HG03575 (cell line): Measurements from ENCODE around the gene LPP.

Experiments
- ATAC-seq: cut with Tn5 transposase; IDR thresholded peaks from one replicate; pipeline ENCODE4 v1.9.1; 2021; ENCODE audit not compliant: unreplicated experiment, insufficient number of reproducible peaks, low FRiP score; ENCODE audit errors: extremely low read depth

LPP gene

GRCh38 chr3:188779281-188779980 is 625.5 kb downstream of the LPP start:
- no peak for ATAC-seq

GRCh38 chr3:188780193-188781147 is 626.5 kb downstream of the LPP start:
- ATAC-seq, result no peak

GRCh38 chr3:188782613-188783124 is 628.7 kb downstream of the LPP start:
- ATAC-seq, result no peak

GRCh38 chr3:188786424-188786823 is 632.5 kb downstream of the LPP start:
- no peak for ATAC-seq

GRCh38 chr3:188788621-188789081 is 634.7 kb downstream of the LPP start:
- no peak for ATAC-seq

- no peak for ATAC-seq
Measured at GRCh38 chr3:188789251-188789650, 635.3 kb downstream of the LPP start.

GRCh38 chr3:188791311-188791710 is 637.4 kb downstream of the LPP start:
- no peak for ATAC-seq

- no peak for ATAC-seq
Measured at GRCh38 chr3:188792793-188793192, 638.8 kb downstream of the LPP start.

GRCh38 chr3:188796122-188796631 is 642.2 kb downstream of the LPP start:
- ATAC-seq, result no peak

GRCh38 chr3:188797045-188797444 is 643.1 kb downstream of the LPP start:
- no peak for ATAC-seq

GRCh38 chr3:188798556-188799145 is 644.7 kb downstream of the LPP start:
- ATAC-seq, result no peak

- ATAC-seq, result no peak
Measured at GRCh38 chr3:188801393-188801792, 647.4 kb downstream of the LPP start.

- ATAC-seq, result no peak
Measured at GRCh38 chr3:188802645-188803044, 648.7 kb downstream of the LPP start.

- no peak for ATAC-seq
Measured at GRCh38 chr3:188807006-188807405, 653.0 kb downstream of the LPP start.

GRCh38 chr3:188812198-188812597 is 658.2 kb downstream of the LPP start:
- ATAC-seq, result no peak

- no peak for ATAC-seq
Measured at GRCh38 chr3:188814581-188814980, 660.6 kb downstream of the LPP start.

- no peak for ATAC-seq
Measured at GRCh38 chr3:188817103-188817934, 663.4 kb downstream of the LPP start.

GRCh38 chr3:188817935-188818269 is 663.9 kb downstream of the LPP start:
- ATAC-seq, result no peak

GRCh38 chr3:188818282-188818681 is 664.3 kb downstream of the LPP start:
- no peak for ATAC-seq
